Type B pancreatic cell (in vitro differentiated cells): ENCODE results near the gene SPATA46. TPM values are rescaled to one million over a fixed set of nuclear protein-coding genes. Genes with fewer than 3 reads are reported as not detected.

ENCODE experiments used
- DNase-seq: peaks from one replicate; pipeline ENCODE4 v3.0.0; 2021; ENCODE audit warnings: mixed read lengths; ENCODE audit not compliant: unreplicated experiment; ENCODE audit errors: extremely low spot score
- H3K27ac Mint-ChIP-seq: 2 replicates; pipeline ENCODE4 v1.8.0; 2021; ENCODE audit warnings: mild to moderate bottlenecking, mixed read lengths
- H3K27me3 Mint-ChIP-seq: 2 replicates; pipeline ENCODE4 v1.8.0; 2021; ENCODE audit warnings: mixed read lengths
- H3K36me3 Mint-ChIP-seq: 2 replicates; pipeline ENCODE4 v1.8.0; 2021; ENCODE audit warnings: mixed read lengths
- H3K4me1 Mint-ChIP-seq: one replicate; pipeline ENCODE4 v1.8.0; 2021; ENCODE audit warnings: mixed read lengths; ENCODE audit not compliant: unreplicated experiment
- H3K4me3 Mint-ChIP-seq: 2 replicates; pipeline ENCODE4 v1.8.0; 2021; ENCODE audit warnings: mild to moderate bottlenecking, mixed read lengths
- H3K9me3 Mint-ChIP-seq: 2 replicates; pipeline ENCODE4 v1.8.0; 2021; ENCODE audit warnings: mixed read lengths
- CTCF ChIP-seq: fragments of 200-600 bp; sonication (generic); conservative IDR thresholded peaks from 2 replicates; pipeline ENCODE4 v1.5.0; 2021; ENCODE audit warnings: antibody characterized with exemption, mild to moderate bottlenecking
- microRNA-seq: library from miRNA; unstranded; fragments of <30 nt; microRNA quantifications from one replicate; pipeline ENCODE4, GENCODE V29; 2020
- total RNA-seq: library from RNA; stranded (reverse); gene quantifications from 2 replicates; pipeline ENCODE4 v1.2.1, GENCODE V29; 2021; ENCODE audit warnings: low replicate concordance

SPATA46 gene
- total RNA-seq, 1 donor from 2014 or later, result not detected

GRCh38 chr1:162324396-162324795 lies 52.3 kb downstream of the SPATA46 start:
- DNase-seq, result no peak
- TF ChIP-seq CTCF, result no peak
- Mint-ChIP-seq H3K27me3 (no peaks in the 10 kb centered on the region), H3K36me3 (no peaks in the 10 kb centered on the region), H3K4me3 (no peak overlapping the region), H3K9me3 (no peaks in the 10 kb centered on the region), H3K4me1 (peaks cover 7% of the 10 kb centered on the region), H3K27ac (no peak overlapping the region)

Small RNAs within 50 kb of the gene (microRNA-seq; reads per million reads assigned to microRNA genes)
- gene MIR556, result 22.9 reads per million, percentile 46 among the genes with 10 or more reads in this experiment

Other genes starting within 250 kb of the SPATA46 start
- 12.6 and 15.8 TPM in 2 replicates for gene C1orf226, start 4.9 kb upstream of the SPATA46 start, total RNA-seq
- gene SH2D1B, start 35.3 kb upstream of the SPATA46 start, total RNA-seq, result not detected in 2 replicates
- 23.3 and 31.4 TPM in 2 replicates for gene UHMK1, start 121.0 kb upstream of the SPATA46 start, total RNA-seq
- 26.8 and 31.6 TPM in 2 replicates for gene UAP1, start 184.9 kb upstream of the SPATA46 start, total RNA-seq